GM18858 (cell line): ENCODE data around the gene SPG11.

ENCODE experiments used
- ATAC-seq: cut with Tn5 transposase; IDR thresholded peaks from one replicate; pipeline ENCODE4 v1.9.1; 2021; ENCODE audit not compliant: unreplicated experiment

The SPG11 gene

DNA sequence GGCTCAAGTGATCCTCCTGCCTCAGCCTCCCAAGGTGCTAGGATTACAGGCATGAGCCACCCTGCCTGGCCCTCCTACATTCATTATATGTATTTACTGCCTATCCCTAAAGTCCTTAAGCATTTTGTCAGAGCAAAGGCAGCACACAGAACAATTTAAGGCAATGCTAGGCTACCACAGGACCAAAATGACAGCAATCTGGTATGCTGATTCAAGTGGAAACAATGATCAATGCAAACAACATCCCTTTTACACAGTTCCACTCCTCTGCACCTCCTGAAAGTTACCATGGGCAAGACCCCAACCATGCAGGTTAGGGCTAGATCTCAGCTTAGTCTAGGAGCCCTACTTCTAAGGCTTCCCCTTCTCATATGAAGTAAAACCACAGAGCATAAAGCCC, 40.3 kb downstream of the SPG11 start:
- ATAC-seq, result no peak

DNA sequence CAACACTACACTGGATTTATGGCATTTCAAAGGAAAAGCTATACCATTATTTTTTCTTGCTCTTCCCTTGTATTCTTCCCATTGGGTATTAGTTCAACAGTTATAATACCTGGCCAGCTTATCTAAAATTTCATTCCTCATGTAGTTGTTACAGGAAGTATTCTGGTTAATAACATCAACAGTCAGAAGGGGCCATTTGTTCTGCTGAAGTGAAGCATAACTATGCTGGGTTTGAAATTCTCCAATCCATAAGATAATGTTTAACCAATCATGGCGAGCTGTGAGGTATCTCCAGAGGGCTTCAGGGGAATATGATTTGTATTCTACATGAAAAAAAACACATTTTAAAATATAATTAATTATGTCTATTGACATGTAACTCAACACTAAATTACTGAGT, 43.4 kb downstream of the SPG11 start:
- ATAC-seq, result no peak

DNA sequence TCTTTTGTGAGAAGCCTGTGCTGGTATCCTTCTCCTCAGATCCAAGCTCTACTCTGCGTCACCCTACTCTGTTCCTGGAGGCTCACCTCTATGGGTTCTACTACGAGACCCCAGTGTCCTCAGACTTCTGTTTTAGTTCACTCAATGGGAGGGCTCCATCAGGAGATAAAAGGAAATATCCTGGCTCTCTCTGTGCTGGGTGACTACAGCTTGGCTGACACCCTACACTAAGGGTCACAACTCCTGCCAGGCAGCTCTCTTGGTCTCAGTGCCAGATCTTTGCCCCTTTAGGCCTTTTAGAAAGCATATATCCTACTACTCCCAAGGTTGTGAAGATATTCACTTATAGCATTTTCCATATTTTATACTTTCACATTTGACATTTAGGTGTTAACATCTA, 46.5 kb downstream of the SPG11 start:
- no peak for ATAC-seq

DNA sequence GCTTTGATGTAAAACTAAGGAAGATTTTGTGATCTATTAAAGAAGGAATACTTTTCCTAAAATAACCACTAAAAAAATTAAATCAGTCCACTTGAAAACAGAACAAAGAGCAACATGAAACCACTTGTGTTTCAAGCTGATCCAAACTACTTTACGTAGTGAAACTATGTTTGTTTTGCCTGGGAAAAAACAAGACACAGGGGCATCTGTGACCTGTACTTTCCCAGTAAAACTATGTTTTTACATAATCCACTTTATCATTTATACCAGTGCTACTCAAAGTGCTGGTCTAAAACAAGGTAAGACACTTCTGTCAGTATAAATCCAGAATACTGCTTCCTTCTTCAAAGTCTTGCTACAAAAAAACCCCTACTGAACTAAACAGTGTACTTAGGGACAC, 56.7 kb downstream of the SPG11 start:
- ATAC-seq, result no peak

DNA sequence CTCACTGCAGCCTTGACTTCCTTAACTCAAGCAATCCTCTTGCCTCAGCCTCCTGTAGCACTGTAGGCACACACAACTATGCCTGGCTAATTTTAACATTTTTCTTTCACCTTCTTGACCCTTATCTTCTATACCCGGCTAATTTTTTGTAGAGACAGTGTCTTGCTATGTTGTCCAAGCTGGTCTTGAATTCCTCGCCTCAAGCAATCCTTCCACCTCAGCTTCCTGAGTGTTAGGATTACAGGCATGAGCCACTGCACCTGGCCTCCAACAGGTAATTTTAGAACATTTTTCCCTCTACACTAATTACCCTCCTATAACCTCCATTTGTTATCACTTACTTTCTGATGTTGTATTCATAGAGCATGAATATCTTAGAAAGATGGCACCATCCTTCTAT, 60.3 kb downstream of the SPG11 start:
- ATAC-seq, result no peak

DNA sequence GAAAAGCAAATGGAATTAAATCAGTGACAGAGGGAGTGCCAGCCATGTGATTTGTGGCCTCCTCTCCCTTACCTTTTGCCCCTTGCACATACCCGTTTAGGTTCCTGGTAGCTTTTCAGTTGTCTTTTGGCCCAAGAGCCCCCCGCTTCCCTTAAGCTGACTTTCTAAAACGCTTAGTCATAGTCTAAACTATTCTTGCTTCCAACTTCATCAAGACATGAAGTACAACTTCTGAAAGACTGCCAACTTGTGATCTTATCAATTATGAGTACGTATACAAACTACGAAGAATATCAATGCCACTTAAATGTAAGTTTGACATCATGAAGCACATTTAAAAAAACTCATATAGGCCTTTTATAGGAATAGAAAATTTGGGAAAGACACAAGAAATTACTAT, 64.6 kb downstream of the SPG11 start:
- no peak for ATAC-seq

DNA sequence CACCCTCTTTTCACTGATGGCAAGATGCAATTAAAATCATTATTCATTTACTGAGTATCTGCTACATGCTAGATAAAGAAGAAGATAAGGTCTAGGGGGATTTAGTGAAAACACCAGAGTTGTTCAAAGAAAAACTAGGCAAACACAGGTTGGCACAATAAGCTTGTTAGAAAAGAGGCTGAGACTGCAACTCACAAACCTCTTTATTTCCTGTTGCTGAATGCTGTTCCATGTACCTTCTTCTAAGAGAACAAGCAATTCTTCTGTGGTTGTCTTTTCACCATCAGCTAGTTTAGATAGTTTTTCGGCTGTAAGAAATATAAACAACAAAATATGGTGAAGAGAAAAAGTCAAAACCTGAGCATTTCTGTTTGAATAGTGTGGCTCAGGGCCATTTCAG, 65.4 kb downstream of the SPG11 start:
- ATAC-seq, result no peak

DNA sequence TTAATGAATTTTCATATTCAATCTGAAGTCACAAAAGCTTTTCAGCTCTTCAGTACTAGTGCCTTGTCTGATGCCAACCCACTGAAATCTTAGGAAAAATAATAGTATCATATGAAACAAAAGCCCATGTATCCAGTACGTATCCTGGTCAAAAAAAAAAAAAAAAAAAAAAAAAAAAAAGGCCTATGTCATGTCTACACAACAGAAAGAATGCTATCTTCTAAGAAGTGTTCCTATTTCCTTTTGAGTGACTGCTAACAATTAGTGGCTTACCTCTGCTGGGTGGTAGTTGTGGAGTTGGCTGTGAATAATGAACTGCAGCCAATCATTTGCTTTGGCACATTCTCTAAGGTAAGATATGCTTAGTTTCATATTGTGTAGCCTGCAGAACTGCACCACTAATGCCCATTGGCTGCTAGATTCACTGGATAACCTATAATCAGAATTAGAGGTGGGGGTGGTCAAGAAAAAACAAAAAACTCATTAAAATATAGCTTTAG, 66.9 kb downstream of the SPG11 start:
- no peak for ATAC-seq

DNA sequence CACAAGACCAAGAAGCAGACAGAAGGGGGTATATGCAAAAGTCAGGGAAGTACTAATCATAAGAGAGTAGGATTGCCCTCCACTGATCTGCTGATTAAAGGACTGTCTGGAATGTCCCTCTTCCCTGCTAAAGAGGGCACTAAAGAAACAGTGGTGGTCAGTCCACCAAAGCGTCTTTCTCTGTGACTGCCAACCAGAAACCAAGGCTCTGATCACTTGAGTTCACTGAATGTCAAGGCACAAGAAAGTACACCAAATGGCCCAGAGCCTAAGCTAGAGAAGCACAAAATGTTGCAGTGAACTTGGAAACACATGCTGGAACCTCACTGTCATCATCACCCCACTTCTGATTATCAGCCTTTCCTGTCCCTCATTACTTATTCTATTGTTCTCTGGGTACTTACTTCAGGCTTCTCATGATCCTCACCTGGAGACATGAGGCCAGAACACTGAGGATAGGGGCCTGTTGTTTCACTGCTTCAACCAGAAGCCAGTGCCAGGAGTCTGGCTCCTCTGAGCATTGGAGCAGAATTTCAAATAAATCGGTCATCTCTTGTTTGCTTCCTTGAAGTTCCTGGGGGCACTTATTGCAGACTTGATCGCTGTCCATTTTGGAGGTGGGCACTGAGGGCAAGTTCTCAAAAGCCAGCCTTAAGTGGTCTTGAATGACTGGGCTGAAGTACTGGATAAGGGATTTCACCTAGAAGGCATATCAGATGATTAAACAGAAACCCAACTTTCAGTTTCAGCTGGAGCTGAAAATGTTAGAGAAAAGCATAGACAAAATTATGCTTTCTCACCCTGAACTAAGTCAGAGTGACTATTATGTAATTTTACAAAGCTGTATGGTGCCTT, 67.6 kb downstream of the SPG11 start:
- no peak for ATAC-seq

DNA sequence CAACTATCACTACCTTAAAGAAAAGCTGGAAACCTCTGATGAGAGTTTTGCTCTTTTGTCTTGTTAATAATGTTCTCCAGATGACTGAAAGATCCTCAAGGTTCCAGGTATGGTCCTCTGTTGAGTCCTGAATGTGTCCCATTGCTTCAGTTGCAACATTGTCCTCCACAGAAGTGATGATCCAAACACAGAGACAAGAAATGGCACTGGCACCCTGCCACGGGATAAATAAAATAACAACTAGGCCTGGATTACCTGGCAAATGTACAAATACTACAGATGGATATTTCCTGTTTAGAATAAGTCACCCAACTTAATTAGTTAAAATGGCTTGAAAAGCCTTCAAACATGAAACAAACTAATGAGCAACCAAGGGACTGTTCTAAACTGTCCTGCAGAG, 68.2 kb downstream of the SPG11 start:
- no peak for ATAC-seq

DNA sequence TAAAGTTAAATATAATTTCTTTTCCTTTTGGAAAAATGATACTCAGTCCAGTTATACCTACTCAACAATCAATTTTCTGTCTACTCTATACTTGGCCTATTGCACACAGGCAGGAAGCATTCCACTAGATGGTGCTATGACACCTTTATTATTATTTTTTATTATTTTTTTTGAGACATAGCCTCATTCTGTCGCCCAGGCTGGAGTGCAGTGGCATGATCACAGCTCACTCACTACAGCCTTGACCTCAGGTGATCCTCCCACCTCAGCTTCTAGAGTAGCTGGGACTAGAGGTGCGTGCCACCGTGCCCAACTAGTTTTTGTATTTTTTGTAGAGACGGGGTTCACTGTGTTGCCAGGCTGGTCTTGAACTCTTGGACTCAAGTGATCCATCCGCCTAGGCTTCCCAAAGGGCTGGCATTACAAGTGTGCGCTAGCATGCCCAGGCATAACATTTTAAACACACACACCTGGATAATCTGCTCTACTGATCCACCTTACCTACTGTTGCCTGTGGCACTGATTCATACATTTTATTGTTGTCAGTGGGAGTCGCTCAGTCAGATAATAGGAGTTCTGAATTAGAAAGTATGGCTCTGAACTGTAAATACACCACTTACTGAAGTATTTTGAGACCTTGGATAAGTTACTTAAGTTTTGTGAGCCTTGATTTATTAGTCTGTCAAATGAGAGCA, 70.3 kb downstream of the SPG11 start:
- no peak for ATAC-seq

DNA sequence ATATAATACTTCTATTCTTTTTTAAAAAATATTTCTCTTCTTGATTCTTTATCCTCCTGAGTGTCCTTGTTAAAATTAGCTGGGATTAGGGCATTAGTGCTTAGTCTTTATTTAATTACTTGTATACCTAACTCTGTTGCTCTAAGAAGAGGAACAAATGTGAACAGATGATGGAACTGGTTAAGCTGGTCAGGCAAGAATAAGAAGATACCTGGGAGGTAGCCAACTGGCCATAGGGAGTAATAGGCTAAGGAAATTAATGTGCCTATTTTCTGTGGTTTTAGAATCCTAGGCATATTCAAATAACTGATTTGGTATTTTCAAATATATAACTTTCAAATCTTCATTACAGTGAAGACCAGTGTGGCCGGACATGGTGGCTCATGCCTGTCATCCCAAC, 72.1 kb downstream of the SPG11 start:
- ATAC-seq, result no peak

DNA sequence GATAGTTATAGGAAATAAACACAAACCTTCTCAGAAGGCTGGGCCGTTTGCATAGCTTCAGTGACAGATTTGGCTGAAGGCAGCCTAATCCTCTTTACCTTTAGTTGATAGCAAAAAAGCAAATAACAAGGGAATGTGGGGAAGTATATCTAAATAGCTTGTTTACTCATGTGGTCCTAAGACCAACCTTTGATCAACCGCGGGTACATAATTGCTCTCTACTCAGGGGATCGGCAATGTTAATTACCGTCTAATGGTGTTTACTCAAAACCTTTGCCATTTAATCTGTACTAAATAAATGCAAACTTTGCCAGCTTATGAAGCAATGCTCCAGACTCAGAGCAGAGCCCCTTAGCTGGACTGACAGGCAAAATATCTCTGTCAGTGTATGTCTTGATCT, 74.9 kb downstream of the SPG11 start:
- ATAC-seq, result no peak

DNA sequence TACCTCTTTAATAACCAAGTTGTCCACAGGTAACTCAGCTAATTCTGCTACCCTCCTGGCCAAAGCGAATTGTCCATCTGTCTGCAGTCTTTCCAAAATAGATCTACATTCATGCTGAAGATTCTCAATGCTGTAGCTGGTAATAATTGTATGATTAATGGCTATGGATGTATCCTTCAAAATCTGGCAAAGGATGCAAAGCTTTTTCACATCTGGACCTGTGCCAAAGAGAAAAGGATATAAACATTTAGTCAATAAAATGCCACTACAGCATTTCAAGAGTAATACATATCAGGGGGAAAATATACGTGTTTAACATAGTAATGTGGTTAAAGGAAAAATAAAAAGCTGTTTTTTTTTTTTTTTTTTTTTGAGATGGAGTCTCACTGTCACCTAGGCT, 77.8 kb downstream of the SPG11 start:
- no peak for ATAC-seq

DNA sequence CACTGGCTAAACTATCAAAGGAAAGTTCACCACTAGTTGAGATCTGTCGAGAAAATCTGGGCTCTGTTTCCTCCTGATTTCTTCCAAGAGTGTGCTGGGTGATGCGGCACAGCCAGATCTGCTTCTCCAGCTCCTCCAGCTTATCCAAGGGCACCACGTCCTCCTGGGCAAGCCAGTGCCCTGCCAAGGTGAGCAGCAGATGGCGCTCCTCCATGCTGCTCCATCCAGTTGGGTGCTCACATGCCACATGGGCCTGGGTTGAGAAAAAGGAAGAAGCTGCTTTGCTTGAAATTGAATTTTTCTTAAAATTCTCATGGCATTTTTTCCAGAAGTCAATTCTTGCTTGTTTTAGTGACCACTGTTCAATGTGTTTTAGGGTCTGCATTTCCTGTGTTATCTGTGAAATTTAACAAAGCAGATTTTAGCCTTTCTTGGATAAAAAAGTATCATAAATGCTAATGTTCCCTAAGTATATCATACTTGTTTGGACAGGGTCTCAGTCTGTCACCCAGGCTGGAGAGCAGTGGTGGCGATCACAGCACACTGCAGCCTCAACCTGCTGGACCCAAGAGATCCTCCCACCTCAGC, 79.2 kb downstream of the SPG11 start:
- ATAC-seq, result no peak

DNA sequence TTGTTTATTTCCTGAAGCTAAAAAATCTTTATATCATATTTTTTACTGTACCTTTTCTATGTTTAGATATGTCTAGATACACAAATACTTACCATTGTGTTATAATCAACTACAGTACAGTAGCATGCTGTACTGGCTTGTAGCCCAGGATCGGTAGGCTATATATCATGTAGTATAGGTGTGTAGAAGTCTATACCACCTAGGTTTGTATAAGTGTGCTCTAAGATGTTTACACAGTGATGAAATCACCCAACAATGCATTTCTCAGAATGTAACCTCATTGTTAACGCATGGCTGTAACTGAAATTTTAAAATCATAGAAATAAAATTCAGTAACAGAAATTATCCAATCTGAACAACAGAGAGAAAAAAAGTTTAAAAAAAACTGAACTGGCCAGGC, 83.4 kb downstream of the SPG11 start:
- no peak for ATAC-seq

DNA sequence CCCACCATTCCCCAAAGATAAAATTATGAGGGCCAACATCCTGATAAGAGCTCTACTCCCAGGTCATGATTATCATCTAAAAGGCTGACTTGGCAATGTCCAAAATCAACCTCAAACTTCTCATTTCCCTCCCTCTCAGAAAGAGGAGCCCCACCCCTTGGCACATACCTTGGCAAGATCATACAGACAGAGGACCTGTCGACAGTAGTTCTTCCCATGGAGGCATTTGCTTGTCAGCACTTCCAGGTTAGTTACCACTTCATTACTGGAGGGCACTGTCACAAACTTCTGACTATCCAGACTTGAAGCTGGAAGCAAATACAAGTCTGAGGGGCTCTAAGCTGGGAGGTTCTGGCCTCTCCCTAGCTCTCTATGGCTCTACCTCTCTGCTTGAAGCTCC, 88.7 kb downstream of the SPG11 start:
- ATAC-seq, result no peak

DNA sequence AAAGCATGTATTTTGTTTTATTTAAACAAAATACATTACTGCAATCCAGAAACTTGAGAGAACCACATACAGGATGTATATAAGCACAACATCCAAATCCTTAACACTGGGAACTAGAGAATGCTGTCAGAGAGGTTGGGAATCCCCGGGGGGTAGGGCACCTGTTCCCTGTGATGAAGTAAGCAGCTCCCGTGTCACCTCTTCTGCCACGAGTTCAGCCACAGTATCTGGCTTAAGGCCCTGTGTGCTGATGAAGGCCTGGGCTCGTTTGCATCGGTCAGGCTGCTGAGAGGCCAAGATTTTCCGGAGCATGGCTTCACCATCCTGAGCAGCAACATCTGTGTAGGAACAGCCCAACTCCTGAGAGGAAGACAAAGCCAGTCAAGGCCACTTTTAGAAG, 90.1 kb downstream of the SPG11 start:
- no peak for ATAC-seq

DNA sequence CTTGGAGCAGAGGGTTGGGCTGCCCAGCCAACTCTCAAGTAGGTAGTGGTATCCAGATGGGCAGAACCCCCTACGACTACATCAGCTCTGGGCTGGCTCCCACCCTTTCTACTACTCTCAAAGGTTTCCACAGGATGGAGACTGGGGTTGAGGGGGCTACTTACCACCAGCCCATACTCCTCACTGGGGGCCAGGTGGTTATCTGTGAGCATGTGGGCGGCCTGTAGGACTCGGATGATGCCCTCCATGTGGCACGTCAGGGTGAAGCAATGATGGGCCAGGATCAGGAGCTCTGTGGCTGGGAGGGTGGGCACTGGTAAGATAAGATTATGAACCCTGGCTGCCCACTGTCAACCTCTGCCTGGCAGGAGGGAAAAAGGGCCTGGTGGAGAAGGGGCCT, 93.1 kb downstream of the SPG11 start:
- no peak for ATAC-seq

DNA sequence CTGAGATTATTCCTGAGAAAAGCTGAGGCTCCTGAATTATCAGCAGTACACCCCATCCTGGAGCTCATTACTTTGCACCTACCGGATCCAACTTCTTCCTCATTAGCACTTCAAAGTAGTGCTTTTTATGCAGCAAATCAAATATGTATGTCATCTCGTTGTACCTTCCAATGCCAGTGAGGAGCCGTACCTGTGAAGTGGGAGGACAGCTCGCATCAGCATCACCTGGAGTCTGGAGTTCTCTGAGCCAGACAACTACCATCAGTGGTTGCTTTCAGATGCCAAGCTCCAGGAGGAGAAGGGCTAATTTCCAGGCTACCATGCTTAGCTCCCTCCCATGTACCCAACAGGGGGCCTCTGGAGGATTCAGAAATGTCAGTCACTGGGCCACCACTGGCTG, 94.1 kb downstream of the SPG11 start:
- no peak for ATAC-seq

DNA sequence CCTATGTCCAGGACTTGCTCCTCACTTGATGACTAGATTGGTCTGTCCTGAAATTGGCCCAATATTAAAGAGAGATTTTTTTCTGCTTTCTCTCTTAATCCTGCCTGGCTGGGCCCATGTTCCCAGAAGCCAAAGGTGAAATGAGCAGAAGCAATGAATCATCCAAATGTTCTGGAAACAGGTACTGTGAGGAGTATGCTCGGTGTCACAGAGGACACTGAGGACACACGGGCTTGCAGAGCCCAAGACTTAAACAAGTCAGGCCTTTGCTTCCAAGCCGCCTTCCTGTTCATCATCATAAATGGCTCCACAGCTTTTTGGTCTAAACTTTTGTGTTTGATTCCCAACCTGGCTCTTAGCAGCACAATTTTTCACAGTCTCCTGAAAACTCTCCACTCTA, 95.1 kb downstream of the SPG11 start:
- ATAC-seq, result no peak

DNA sequence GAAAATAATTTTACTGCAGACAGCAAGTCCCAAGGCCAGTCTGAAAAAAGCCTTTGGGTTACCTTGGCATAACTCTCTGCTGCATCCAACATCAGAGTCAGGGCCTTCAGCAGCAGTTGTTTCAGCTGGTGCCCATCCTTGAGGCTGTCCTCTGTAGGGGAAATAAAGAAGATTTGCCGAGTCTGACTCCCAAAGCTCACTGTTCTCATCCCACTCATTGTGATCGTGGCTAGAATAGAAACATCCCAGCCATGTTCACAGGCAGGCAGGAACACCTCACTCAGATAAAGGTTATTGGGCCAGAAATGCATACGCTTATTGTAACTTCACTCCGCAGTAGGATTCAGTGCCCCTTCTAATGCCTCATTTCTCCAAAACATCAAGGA, 97.3 kb downstream of the SPG11 start:
- ATAC-seq, result no peak
